GM10248 (cell line): ENCODE measurements around the gene OTOA.
"Not testable (repeated sequence)": the region's sequence is repeated elsewhere in the genome, so short reads cannot be mapped to it uniquely, and the experiment has no call there.

Source experiments
- CTCF ChIA-PET: fragments of 300-600 bp; sonication (Branson Sonifier 250); formaldehyde crosslinking; extraction: SDS; loops from one replicate; lab custom pipeline; 2021; ENCODE audit warnings: antibody characterized with exemption; lab: Yijun Ruan, JAX
- POLR2A ChIA-PET: fragments of 350-650 bp; sonication (Branson Sonifier 250); formaldehyde crosslinking; extraction: SDS; loops from one replicate; lab custom pipeline; 2020; ENCODE audit warnings: antibody characterized with exemption; lab: Yijun Ruan, JAX
- DNase-seq: peaks from one replicate; pipeline ENCODE4 v3.0.0; 2012; ENCODE audit errors: extremely low spot score
- CTCF ChIP-seq: IDR thresholded peaks from 2 replicates; pipeline ENCODE4 v1.5.1; 2012; ENCODE audit warnings: mild to moderate bottlenecking, low read depth; ENCODE audit errors: extremely low read depth, missing control alignments, control extremely low read depth

Gene OTOA

GRCh38 chr16:21717608-21718007, 53.8 kb downstream of the OTOA start:
- TF ChIP-seq CTCF, result no peak
- CTCF ChIA-PET, result interaction anchor here (6.0 kb wide), 1 partner anchor 9 kb away, joined by 49 read pairs; no protein-coding TSS in a partner anchor

GRCh38 chr16:21719283-21719682, 55.5 kb downstream of the OTOA start:
- no peak for TF ChIP-seq CTCF
- no peak for DNase-seq
- ChIA-PET CTCF (interaction anchor here (1.6 to 6.0 kb wide), 3 partner anchors 11 to 469 kb away, joined by 4 to 49 read pairs (median 14); no protein-coding TSS in a partner anchor), POLR2A (no interaction called here)

More at GRCh38 chr16:21717608-21718007, 53.8 kb downstream of the OTOA start:
- POLR2A ChIA-PET, result no interaction called here
- no peak for DNase-seq

DNA sequence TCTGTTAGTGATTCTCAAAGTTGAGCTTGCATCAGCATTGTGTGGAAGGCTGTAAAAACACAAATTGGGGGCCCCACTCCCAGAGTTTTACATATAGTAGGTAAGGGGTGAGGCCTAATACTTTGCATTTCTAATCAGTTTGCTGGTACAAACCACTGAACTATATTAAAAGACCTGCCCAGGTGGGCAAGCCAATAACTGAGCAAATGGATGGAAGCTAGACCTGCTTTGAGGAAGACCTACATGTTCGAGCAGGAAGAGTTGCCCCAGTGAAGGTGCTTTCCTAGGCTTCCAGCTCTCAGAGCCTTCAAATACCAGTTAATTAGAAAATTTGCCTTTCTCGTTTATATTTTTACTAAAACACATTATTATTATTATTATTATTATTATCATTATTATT, 56.8 kb downstream of the OTOA start:
- TF ChIP-seq CTCF, result no peak
- ChIA-PET CTCF (interaction anchor here (1.0 to 6.0 kb wide), 4 partner anchors 12 to 468 kb away, joined by 3 to 49 read pairs (median 9); no protein-coding TSS in a partner anchor), POLR2A (no interaction called here)
- no peak for DNase-seq

- DNase-seq, result no peak
- no peak for TF ChIP-seq CTCF
- ChIA-PET CTCF (interaction anchor here (6.0 kb wide), 1 partner anchor 15 kb away, joined by 49 read pairs; no protein-coding TSS in a partner anchor), POLR2A (interaction anchor here (0.7 kb wide), 1 partner anchor 120 kb away, joined by 4 read pairs; no protein-coding TSS in a partner anchor)
Observed at GRCh38 chr16:21722771-21723455, 59.1 kb downstream of the OTOA start.

GRCh38 chr16:21723532-21723931, 59.8 kb downstream of the OTOA start:
- no peak for TF ChIP-seq CTCF
- ChIA-PET CTCF (no interaction called here), POLR2A (no interaction called here)
- DNase-seq, result no peak

DNA sequence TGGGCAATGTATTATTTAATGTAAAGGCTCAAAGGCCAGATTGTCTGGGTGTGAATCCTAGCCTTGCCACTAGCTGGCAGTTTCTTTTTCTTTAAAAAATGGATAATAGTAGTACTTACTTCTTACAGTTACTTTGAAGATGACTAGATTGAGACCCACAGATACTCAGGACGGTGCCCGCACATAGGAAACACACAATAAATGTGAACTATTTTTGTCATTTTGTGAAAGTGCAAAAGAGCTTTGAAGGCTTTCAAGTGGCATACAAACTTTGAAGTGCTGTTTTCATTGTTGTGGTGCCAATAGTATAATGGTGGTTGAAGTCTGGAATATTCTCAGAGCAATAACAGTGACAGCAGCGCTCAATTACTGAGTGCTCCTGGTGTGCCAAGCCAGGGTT, 63.6 kb downstream of the OTOA start:
- TF ChIP-seq CTCF, result no peak
- no peak for DNase-seq
- POLR2A ChIA-PET, result no interaction called here
- CTCF ChIA-PET, result interaction anchor here (0.7 kb wide), 1 partner anchor 15 kb away, joined by 3 read pairs; no protein-coding TSS in a partner anchor

GRCh38 chr16:21731233-21731632, 67.5 kb downstream of the OTOA start:
- CTCF ChIA-PET, result not testable (repeated sequence)

DNA sequence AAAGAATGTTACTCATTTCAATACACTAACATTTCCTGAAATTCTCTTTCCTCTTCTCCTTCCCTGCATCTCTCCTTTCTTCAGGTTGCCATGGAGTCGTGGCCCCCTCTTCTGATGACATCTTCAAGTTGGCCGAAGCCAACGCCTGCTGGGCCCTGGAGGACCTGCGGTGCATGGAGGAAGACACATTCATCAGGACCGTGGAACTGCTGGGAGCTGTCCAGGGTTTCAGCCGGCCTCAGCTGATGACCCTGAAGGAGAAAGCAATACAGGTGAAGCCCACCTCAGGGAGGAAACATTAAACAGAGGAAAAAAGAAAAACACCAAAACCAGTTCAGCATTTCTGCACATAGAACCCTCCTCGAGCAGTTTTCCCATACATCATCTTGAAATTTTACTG, 76.9 kb downstream of the OTOA start:
- POLR2A ChIA-PET, CTCF ChIA-PET, DNase-seq: not testable (repeated sequence)

More at GRCh38 chr16:21731233-21731632, 67.5 kb downstream of the OTOA start:
- POLR2A ChIA-PET, DNase-seq: not testable (repeated sequence)

GRCh38 chr16:21756192-21757079, 92.7 kb downstream of the OTOA start:
- DNase-seq, POLR2A ChIA-PET, CTCF ChIA-PET: not testable (repeated sequence)
